Gastroesophageal sphincter (tissue), 3 donors: Measurements from ENCODE around the gene RABGEF1.

Source experiments
- POLR2AphosphoS5 ChIP-seq: sonication (generic); formaldehyde crosslinking; IDR thresholded peaks from one replicate; pipeline ENCODE4 v1.6.1; 2017; ENCODE audit warnings: antibody characterized with exemption
- TF ChIP-seq, protein P1 (sequence below), 4 experiments: fragments of 200-600 bp in 2 of 4; fragments of 450-650 bp in 2 of 4; sonication (generic) in 1 of 4; IDR thresholded peaks; one replicate each; pipeline ENCODE4 v1.5.1; 2017 to 2019; ENCODE audit warnings: antibody characterized with exemption in 4 of 4, mild to moderate bottlenecking in 2 of 4, moderate library complexity in 2 of 4

DNA sequence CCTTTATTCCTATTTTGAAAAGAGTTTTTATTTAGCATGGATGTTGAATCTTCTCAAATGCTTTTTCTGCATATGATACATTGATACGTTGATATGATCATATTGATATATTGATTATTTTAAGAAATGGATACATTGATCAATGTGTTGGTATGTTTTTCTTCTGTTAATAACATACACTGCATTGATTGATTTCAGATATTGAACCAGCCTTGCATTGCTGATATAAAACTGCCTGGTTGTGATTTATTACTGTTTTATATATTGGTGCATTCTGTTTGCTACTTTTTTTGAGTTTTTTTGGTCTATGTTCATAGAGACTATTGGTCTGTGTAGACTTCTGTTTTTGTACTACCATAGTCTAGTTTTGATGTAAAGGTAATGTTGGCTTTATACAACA lies 26.8 kb upstream of the RABGEF1 start:
- TF ChIP-seq, protein P1, sequence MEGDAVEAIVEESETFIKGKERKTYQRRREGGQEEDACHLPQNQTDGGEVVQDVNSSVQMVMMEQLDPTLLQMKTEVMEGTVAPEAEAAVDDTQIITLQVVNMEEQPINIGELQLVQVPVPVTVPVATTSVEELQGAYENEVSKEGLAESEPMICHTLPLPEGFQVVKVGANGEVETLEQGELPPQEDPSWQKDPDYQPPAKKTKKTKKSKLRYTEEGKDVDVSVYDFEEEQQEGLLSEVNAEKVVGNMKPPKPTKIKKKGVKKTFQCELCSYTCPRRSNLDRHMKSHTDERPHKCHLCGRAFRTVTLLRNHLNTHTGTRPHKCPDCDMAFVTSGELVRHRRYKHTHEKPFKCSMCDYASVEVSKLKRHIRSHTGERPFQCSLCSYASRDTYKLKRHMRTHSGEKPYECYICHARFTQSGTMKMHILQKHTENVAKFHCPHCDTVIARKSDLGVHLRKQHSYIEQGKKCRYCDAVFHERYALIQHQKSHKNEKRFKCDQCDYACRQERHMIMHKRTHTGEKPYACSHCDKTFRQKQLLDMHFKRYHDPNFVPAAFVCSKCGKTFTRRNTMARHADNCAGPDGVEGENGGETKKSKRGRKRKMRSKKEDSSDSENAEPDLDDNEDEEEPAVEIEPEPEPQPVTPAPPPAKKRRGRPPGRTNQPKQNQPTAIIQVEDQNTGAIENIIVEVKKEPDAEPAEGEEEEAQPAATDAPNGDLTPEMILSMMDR (IDR thresholded peaks at IDR 0.05) = no peak
- TF ChIP-seq POLR2AphosphoS5 = no peak
